Islet precursor cell (in vitro differentiated cells): ENCODE data around the gene VIPR1.

ENCODE experiments used
- DNase-seq: peaks from one replicate; pipeline ENCODE4 v3.0.0-alpha.2; 2018

The VIPR1 gene, protein sequence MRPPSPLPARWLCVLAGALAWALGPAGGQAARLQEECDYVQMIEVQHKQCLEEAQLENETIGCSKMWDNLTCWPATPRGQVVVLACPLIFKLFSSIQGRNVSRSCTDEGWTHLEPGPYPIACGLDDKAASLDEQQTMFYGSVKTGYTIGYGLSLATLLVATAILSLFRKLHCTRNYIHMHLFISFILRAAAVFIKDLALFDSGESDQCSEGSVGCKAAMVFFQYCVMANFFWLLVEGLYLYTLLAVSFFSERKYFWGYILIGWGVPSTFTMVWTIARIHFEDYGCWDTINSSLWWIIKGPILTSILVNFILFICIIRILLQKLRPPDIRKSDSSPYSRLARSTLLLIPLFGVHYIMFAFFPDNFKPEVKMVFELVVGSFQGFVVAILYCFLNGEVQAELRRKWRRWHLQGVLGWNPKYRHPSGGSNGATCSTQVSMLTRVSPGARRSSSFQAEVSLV

DNA sequence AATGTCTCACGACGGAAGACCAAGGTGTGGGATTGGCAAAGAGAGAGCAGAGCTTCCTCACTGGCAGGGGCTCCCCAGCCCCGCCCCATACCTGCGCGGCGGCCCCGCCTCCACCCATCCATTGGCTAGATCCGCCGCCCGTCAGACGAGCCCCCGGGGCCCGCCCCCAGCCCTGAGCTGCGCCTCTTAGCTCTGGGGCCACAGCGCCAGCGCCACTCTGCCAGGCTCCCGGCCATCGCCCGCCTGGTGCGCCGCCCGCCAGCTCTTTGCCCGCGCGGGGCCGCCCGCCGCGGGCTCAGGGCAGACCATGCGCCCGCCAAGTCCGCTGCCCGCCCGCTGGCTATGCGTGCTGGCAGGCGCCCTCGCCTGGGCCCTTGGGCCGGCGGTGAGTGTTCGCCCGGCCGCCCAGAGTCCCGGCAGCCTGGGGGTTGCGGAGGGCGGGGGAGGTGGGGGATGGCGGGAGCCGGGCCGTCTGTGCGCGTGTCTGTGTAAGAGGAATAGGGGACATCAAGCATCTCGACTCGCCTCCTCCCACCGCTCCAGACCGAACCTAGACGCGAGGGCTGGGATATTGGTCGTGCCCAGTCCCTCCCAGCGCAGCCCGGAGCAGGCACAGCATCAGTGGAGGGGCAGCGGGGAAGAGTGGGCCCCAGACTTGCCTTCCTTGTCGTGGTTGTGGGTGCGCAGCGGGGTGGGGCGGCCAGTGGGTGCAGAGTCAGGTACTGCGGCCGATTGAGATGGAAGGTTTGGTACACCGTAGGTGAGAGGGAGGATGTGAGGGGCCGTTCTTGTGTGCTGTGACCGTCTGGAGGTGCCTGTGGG lies at the start of gene VIPR1:
VIPR1 (plus strand) TSS at position 215 of the 822 bp plus-strand sequence; CDS start at position 308, 93 bp downstream.
- DNase-seq, result peak; percentile 94

- no peak for DNase-seq
These were observed 46.2 kb upstream of the VIPR1 start for GRCh38 chr3:42456211-42456610.

GRCh38 chr3:42459151-42459550 lies 43.3 kb upstream of the VIPR1 start:
- DNase-seq, result no peak

DNA sequence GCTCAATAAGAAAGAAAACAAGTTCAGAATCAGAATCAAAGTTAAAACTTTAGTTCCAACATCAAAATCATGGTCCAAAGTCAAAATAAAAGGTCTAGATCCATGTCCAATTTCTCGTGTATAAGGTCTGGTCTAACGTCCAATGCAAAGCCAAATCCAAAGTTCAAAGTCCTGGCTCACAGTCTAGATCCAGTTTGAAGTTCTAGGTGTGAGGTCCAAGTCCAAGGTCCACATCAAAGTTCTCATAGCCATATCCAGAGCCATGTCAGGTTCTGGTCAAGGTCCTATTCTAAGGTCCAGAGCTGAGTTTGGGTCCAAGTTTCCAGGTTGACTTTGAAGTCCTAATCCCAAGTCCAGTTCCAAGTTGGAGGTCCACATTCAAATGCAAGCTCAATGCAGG lies 40.7 kb upstream of the VIPR1 start:
- no peak for DNase-seq

- DNase-seq, result no peak
These were observed 39.4 kb upstream of the VIPR1 start for GRCh38 chr3:42463093-42463492.

DNA sequence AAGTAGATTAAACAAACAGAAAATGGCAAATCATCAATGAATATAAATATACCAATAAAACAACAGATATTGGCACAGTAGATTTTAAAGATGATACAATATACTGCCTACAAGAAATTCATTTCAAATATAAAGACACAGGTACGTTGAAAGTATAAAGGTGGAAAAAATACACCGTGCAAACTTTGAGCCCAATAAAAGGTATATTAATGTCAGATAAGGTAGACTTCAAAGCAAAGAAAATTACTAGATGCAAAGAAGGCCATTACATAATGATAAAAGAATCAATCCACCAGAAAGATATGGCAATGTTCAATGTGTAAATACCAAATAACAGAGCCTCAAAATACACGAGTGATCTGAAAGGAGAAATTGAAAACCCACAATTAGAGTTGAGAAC lies 34.3 kb upstream of the VIPR1 start:
- DNase-seq, result no peak

DNA sequence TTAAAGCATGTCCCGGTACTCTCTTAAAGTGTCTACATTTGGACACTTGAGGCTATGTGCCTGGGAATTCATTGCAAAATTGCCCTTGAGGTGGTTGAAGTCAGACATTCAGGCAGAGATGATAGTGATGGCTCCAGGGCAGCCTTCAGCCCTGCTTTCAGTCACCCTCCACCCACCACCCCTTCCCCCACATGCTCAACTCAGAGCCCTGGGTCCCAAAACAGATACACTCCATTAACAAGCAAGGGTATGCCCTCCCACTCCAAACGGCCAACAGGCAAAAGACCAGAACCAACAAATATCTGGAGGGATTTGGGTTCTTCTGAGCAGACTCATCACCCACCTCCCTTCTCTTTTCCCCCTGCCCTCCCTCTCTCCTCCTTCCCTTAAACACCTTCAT lies 29.9 kb upstream of the VIPR1 start:
- DNase-seq, result peak; percentile 66

GRCh38 chr3:42473083-42473932 lies 29.1 kb upstream of the VIPR1 start:
- peak; percentile 61 for DNase-seq

DNA sequence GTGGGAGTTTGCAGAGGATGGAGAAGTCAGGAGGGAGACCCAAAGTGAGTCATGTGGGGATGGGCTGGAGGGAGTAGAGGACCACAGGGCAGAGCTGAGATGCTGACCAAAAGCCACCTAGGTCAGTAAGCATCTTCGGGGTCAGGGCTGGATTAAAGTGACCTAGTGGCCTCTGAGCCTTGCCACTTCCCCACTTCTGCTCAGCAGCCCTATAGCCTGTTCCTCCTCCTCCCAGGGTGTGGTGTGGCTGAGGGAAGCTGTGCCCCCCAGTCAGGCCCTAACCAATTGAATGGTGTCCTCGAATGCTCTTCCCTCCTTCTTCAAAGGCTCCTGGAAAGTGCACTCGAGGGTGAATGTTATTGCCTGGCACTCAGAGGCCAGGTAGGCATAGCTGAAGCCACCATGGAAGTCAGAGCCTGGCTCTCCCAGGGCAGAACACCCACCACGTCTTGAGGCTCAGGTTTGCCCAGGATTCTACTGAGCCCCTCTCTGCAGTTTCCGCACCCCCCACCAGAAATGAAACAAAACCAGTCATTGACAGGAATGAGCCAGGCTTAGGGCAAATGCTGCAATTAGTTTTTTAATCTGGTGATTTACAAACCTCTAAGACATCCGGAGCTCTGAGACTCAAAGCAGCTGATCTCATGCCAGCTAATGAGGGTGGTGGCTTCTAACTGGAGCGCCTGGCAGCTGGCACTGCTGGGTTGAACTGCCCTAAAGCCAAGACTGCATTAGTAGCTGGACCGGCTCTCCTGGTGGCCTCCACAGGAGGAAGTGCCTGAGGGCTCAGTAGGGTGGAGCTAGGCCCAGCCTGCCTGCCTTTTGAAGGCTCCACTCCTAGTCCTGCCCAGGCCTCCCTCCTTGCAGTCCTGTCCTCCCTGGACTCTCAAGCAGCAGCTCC lies 26.0 kb upstream of the VIPR1 start:
- DNase-seq, result peak; percentile 91

- DNase-seq, result no peak
These were observed 24.7 kb upstream of the VIPR1 start for GRCh38 chr3:42477696-42478095.

- no peak for DNase-seq
These were observed 23.6 kb upstream of the VIPR1 start for GRCh38 chr3:42478830-42479229.

- no peak for DNase-seq
These were observed 15.5 kb upstream of the VIPR1 start for GRCh38 chr3:42486814-42487565.

GRCh38 chr3:42488687-42489086 lies 13.8 kb upstream of the VIPR1 start:
- DNase-seq, result peak; percentile 19

- DNase-seq, result peak; percentile 22
These were observed 13.1 kb upstream of the VIPR1 start for GRCh38 chr3:42489116-42489936.

DNA sequence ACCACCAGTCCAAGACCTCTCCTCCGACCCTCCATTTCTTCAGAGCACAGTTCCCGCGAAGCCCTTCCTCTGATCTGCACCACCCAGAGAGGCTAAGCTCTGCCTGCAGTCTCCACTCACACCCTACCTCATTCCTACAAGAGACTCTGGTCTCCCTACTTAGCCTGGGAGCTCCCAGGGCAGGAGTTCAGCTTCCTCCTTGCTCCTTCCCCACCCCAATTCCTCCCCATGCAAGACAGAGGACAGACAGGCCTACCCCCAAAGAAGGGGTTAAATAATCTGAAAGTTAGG lies 12.6 kb upstream of the VIPR1 start:
- no peak for DNase-seq

GRCh38 chr3:42490243-42490642 lies 12.2 kb upstream of the VIPR1 start:
- peak; percentile 85 for DNase-seq

DNA sequence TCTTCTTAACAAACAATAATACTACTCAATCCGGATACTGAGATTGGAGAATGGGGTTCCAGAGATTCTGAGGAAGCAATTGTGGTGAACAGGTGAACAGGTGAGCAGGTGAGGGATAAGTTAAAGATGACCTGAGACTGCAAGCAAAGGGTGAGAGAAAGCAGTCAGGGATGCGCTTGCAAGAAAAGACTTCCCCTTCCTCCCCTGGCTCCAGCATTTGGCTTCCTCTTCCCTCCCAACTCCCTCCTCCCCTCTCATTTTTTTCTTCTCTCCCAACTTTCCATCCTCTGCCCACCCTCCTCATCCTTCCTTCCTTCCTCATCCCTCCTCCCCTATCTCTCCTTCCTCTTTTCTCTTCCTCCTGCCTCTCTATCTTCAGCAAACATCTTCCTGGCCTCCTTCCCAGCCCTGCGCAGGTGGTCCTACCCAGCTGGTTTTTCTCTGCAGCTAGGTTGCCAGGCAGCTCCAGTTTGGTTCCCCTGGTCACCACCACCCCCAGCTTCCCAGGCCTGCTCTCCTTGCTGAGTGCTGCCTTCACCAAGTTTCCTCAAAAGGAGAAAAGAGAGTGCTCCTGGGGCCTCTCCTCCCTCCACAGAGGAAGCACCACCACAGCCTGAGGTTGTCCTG lies 10.4 kb upstream of the VIPR1 start:
- peak; percentile 37 for DNase-seq

- peak; percentile 40 for DNase-seq
These were observed 9.8 kb upstream of the VIPR1 start for GRCh38 chr3:42492508-42493080.

DNA sequence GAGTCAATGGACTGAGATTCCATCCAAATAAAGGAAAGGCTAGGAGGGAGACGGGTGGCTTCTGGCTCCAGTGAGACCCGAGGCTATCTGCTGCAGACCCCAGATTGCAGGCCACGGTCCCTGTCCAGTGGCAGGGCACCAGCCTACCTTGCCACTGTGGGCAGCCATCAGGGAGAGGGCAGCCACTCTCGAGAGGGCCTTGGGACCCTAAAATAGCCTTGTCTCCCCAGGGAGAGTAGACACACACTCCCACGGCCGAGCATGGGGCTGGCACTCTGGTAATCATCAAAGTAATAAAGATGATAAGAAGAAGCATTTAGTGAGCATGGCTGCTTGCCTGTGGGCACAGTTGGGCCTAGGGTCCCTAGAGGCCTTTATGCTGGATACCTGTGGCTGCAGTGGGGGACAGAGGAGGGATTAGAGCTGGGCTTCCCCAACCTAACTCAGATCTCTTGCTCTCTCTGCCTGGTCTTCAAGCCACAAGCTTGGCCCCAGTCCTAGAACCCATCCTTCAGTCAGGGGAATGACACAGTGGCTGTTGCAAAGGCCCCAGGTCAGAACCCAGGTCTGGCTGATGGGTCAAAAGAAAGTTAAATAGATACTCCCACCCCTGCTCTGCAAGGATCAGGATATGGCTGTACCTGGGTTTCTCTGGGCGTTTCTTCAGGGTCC lies 9.2 kb upstream of the VIPR1 start:
- peak; percentile 42 for DNase-seq
